CD4-positive, alpha-beta T cell treated with Interleukin-15 for 1 hour (primary cell): ENCODE measurements around the gene SERPINA9.
A peak's percentile ranks its signal among the peaks of the same experiment; 100 is the strongest.

Experiments
- DNase-seq: peaks from one replicate; pipeline ENCODE4 v3.0.0-alpha.2; 2020

The SERPINA9 gene

GRCh38 chr14:94461526-94462218, 14.3 kb downstream of the SERPINA9 start:
- DNase-seq: no peak

- no peak for DNase-seq
Measured at GRCh38 chr14:94460631-94461416, 15.2 kb downstream of the SERPINA9 start.

- no peak for DNase-seq
Measured at GRCh38 chr14:94458558-94459205, 17.3 kb downstream of the SERPINA9 start.

GRCh38 chr14:94458096-94458495, 17.9 kb downstream of the SERPINA9 start:
- no peak for DNase-seq

GRCh38 chr14:94455928-94456327, 20.1 kb downstream of the SERPINA9 start:
- no peak for DNase-seq

GRCh38 chr14:94451826-94452225, 24.2 kb downstream of the SERPINA9 start:
- no peak for DNase-seq

GRCh38 chr14:94451091-94451771, 24.8 kb downstream of the SERPINA9 start:
- DNase-seq: no peak

- DNase-seq: no peak
Measured at GRCh38 chr14:94450722-94451090, 25.3 kb downstream of the SERPINA9 start.

GRCh38 chr14:94449930-94450329, 26.1 kb downstream of the SERPINA9 start:
- no peak for DNase-seq

GRCh38 chr14:94448071-94448808, 27.8 kb downstream of the SERPINA9 start:
- no peak for DNase-seq

GRCh38 chr14:94447206-94447605, 28.8 kb downstream of the SERPINA9 start:
- no peak for DNase-seq

- no peak for DNase-seq
Measured at GRCh38 chr14:94446126-94446525, 29.9 kb downstream of the SERPINA9 start.

- DNase-seq: no peak
Measured at GRCh38 chr14:94445003-94445402, 31.0 kb downstream of the SERPINA9 start.

- no peak for DNase-seq
Measured at GRCh38 chr14:94441531-94442205, 34.3 kb downstream of the SERPINA9 start.

- DNase-seq: no peak
Measured at GRCh38 chr14:94441130-94441529, 34.9 kb downstream of the SERPINA9 start.

GRCh38 chr14:94439453-94440057, 36.4 kb downstream of the SERPINA9 start:
- no peak for DNase-seq

- DNase-seq: no peak
Measured at GRCh38 chr14:94428610-94429009, 47.4 kb downstream of the SERPINA9 start.

GRCh38 chr14:94427016-94427613, 48.9 kb downstream of the SERPINA9 start:
- no peak for DNase-seq

- DNase-seq: no peak
Measured at GRCh38 chr14:94426526-94426925, 49.5 kb downstream of the SERPINA9 start.

- DNase-seq: no peak
Measured at GRCh38 chr14:94424371-94424770, 51.6 kb downstream of the SERPINA9 start.

- peak; percentile 27 for DNase-seq
Measured at GRCh38 chr14:94423453-94424056, 52.4 kb downstream of the SERPINA9 start.
